Activated CD8-positive, alpha-beta memory T cell treated with anti-CD3 and anti-CD28 coated beads for 1 hour (primary cell): ENCODE measurements around the gene PRRG1.
"Not testable (repeated sequence)": the region's sequence is repeated elsewhere in the genome, so short reads cannot be mapped to it uniquely, and the experiment has no call there.

Source experiments
- DNase-seq, 2 donors: peaks; one replicate each; pipeline ENCODE4 v3.0.0-alpha.2; 2020; ENCODE audit warnings: low read depth in 1 of 2; ENCODE audit errors: extremely low read depth in 1 of 2

PRRG1 gene

GRCh38 chrX:37349221-37350033 is at the start of gene PRRG1:
TSS of gene PRRG1 (plus strand) at chrX:37349364. CDS start at chrX:37406250, 56,886 bp downstream.
- DNase-seq, result no peak

GRCh38 chrX:37302569-37302968 is 46.6 kb upstream of the PRRG1 start:
- DNase-seq, result no peak

GRCh38 chrX:37305238-37305637 is 43.9 kb upstream of the PRRG1 start:
- DNase-seq, result not testable (repeated sequence)

- DNase-seq, result no peak
These were observed 34.6 kb upstream of the PRRG1 start for GRCh38 chrX:37314531-37314930.

GRCh38 chrX:37315511-37316248 is 33.5 kb upstream of the PRRG1 start:
- DNase-seq, result no peak

- no peak for DNase-seq
These were observed 28.5 kb upstream of the PRRG1 start for GRCh38 chrX:37320541-37321203.

GRCh38 chrX:37330642-37331041 is 18.5 kb upstream of the PRRG1 start:
- no peak for DNase-seq

GRCh38 chrX:37331546-37331945 is 17.6 kb upstream of the PRRG1 start:
- DNase-seq, result no peak

- no peak for DNase-seq
These were observed 17.1 kb upstream of the PRRG1 start for GRCh38 chrX:37332055-37332454.

- DNase-seq, result no peak
These were observed 16.0 kb upstream of the PRRG1 start for GRCh38 chrX:37332987-37333658.

- DNase-seq, result no peak
These were observed 1.7 kb upstream of the PRRG1 start for GRCh38 chrX:37347420-37347819.

- DNase-seq, result no peak
These were observed 763 bp upstream of the PRRG1 start for GRCh38 chrX:37348231-37348970.

GRCh38 chrX:37348971-37349220 is 268 bp upstream of the PRRG1 start:
- DNase-seq, result no peak

GRCh38 chrX:37350034-37350365 is 836 bp downstream of the PRRG1 start:
- DNase-seq, result no peak

- DNase-seq, result no peak
These were observed 4.5 kb downstream of the PRRG1 start for GRCh38 chrX:37353646-37354045.

- no peak for DNase-seq
These were observed 8.3 kb downstream of the PRRG1 start for GRCh38 chrX:37357436-37357835.

- DNase-seq, result no peak
These were observed 12.4 kb downstream of the PRRG1 start for GRCh38 chrX:37361596-37361995.

GRCh38 chrX:37364666-37365065 is 15.5 kb downstream of the PRRG1 start:
- DNase-seq, result no peak

GRCh38 chrX:37367946-37368345 is 18.8 kb downstream of the PRRG1 start:
- no peak for DNase-seq

GRCh38 chrX:37370499-37371141 is 21.5 kb downstream of the PRRG1 start:
- DNase-seq, result no peak
